ENCODE data around the gene AZGP1. TPM values are rescaled to one million over a fixed set of nuclear protein-coding genes. Genes with fewer than 3 reads are reported as not detected.
A peak's percentile ranks its signal among the peaks of the same experiment; 100 is the strongest.

AZGP1 gene
- total and polyA plus RNA-seq, 2 of the 13 experiments (the other 11 are each of a cell fraction or from before 2014, with no cell fraction given) = 93.8 to 229 TPM

GRCh38 chr7:99975782-99976521, at the start of gene AZGP1 (continued):
- TF ChIP-seq ZNF329 (CRISPR knock-in tag; IDR thresholded peaks at IDR 0.05; ENCODE audit: low read depth) = no peak
- no peak for TF ChIP-seq HHEX (CRISPR knock-in tag; IDR thresholded peaks at IDR 0.05)
- no peak for TF ChIP-seq NR2F2 (IDR thresholded peaks at IDR 0.05; ENCODE audit: borderline replicate concordance, low read depth)
- no peak for TF ChIP-seq TIGD3 (CRISPR knock-in tag; IDR thresholded peaks at IDR 0.05; ENCODE audit: borderline replicate concordance)
- peak; percentile 60 for TF ChIP-seq GATAD1 (CRISPR knock-in tag; IDR thresholded peaks at IDR 0.05)
- no peak for TF ChIP-seq SMAD9 (CRISPR knock-in tag; IDR thresholded peaks at IDR 0.05)
- peak; percentile 29; the same call in 1 of the 2 replicates for TF ChIP-seq GFI1 (CRISPR knock-in tag; IDR thresholded peaks at IDR 0.05; ENCODE audit: borderline replicate concordance)
- no peak for TF ChIP-seq ZNF816 (CRISPR knock-in tag; IDR thresholded peaks at IDR 0.05; ENCODE audit: borderline replicate concordance)
- no peak for TF ChIP-seq ZNF382 (CRISPR knock-in tag; IDR thresholded peaks at IDR 0.05; ENCODE audit: borderline replicate concordance)
- peak; percentile 84 for TF ChIP-seq POLR2AphosphoS5 (IDR thresholded peaks at IDR 0.05; ENCODE audit: low read depth, low read length)
- no peak for TF ChIP-seq ZNF512 (CRISPR knock-in tag; IDR thresholded peaks at IDR 0.05)
- no peak for TF ChIP-seq MBD4 (IDR thresholded peaks at IDR 0.05; ENCODE audit: borderline replicate concordance, low read length)
- no peak for TF ChIP-seq RCOR2 (CRISPR knock-in tag; IDR thresholded peaks at IDR 0.05)
- TF ChIP-seq SOX5 (CRISPR knock-in tag; IDR thresholded peaks at IDR 0.05; ENCODE audit: borderline replicate concordance) = peak; percentile 72
- no peak for TF ChIP-seq TEAD2 (CRISPR knock-in tag; IDR thresholded peaks at IDR 0.05)
- no peak for TF ChIP-seq NR2F1 (CRISPR knock-in tag; IDR thresholded peaks at IDR 0.05)
- peak; percentile 69 for TF ChIP-seq DR1 (CRISPR knock-in tag; IDR thresholded peaks at IDR 0.05)
- TF ChIP-seq ZNF18 (CRISPR knock-in tag; IDR thresholded peaks at IDR 0.05; ENCODE audit: insufficient replicate concordance) = no peak
- TF ChIP-seq FOSL1 (CRISPR knock-in tag; IDR thresholded peaks at IDR 0.05; ENCODE audit: borderline replicate concordance) = no peak
- TF ChIP-seq PAWR (CRISPR knock-in tag; IDR thresholded peaks at IDR 0.05; ENCODE audit: borderline replicate concordance) = no peak
- no peak for TF ChIP-seq RARG (CRISPR knock-in tag; IDR thresholded peaks at IDR 0.05; ENCODE audit: low read depth)
- TF ChIP-seq MXD4 (CRISPR knock-in tag; IDR thresholded peaks at IDR 0.05) = no peak
- TF ChIP-seq ZNF160 (CRISPR knock-in tag; IDR thresholded peaks at IDR 0.05) = no peak
- no peak for TF ChIP-seq ZNF556 (CRISPR knock-in tag; IDR thresholded peaks at IDR 0.05; ENCODE audit: borderline replicate concordance)

Measured in HepG2 (cell line).